Lower leg skin (tissue), 3 donors: ENCODE data around the gene CLEC2L.

Experiments
- POLR2A ChIP-seq, 2 donors: fragments of 450-650 bp; IDR thresholded peaks; one replicate each; pipeline ENCODE4 v1.6.1; 2016 to 2017; ENCODE audit warnings: antibody characterized with exemption in 2 of 2, mild to moderate bottlenecking in 1 of 2, moderate library complexity in 1 of 2
- TF ChIP-seq, protein P1 (sequence below), 3 donors: fragments of 450-650 bp; IDR thresholded peaks; one replicate each; pipeline ENCODE4 v1.5.1; 2016; ENCODE audit warnings: antibody characterized with exemption in 3 of 3, mild to moderate bottlenecking in 3 of 3, moderate library complexity in 2 of 3

DNA sequence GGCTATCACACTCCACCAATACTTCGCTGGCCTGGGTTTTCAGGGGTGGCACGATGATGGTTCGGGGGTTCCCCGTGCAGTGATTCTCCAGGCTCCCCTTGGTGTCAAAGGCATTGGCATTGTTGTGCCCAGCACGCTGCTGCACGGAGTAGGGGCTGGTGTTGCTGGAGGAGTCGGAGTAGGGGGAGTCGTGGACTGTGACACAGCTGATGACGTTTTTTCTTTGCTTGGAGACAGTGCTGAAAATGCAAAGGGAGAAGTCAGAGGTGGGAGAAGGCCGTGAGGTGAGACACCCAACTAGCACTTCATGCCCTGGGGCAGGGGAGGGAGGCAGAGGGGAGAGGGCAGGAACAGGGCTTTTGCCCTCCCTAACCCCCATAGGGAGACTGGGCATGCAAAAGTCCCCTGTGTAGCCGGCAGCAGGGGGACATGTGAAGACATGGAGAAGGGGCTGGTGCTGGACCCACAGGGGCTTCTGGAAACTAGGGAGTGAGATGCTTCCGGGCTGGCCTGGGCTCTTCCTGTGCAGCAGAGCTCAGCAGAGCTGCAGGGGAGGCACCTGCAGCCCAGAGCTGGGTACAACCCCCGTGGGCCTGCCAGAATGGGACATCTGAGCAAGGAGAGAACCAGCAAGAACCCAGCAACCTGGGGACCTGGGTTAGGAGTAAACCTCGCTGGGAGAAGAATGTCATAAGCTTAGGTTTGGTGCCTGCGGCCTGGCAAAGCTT is 60.5 kb downstream of the CLEC2L start:
- TF ChIP-seq, protein P1, sequence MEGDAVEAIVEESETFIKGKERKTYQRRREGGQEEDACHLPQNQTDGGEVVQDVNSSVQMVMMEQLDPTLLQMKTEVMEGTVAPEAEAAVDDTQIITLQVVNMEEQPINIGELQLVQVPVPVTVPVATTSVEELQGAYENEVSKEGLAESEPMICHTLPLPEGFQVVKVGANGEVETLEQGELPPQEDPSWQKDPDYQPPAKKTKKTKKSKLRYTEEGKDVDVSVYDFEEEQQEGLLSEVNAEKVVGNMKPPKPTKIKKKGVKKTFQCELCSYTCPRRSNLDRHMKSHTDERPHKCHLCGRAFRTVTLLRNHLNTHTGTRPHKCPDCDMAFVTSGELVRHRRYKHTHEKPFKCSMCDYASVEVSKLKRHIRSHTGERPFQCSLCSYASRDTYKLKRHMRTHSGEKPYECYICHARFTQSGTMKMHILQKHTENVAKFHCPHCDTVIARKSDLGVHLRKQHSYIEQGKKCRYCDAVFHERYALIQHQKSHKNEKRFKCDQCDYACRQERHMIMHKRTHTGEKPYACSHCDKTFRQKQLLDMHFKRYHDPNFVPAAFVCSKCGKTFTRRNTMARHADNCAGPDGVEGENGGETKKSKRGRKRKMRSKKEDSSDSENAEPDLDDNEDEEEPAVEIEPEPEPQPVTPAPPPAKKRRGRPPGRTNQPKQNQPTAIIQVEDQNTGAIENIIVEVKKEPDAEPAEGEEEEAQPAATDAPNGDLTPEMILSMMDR (IDR thresholded peaks at IDR 0.05), result no peak
- TF ChIP-seq POLR2A (IDR thresholded peaks at IDR 0.05), result no peak
